Hepatocyte (in vitro differentiated cells): ENCODE results near the gene CARD11. TPM values are rescaled to one million over a fixed set of nuclear protein-coding genes. Genes with fewer than 3 reads are reported as not detected.

Source experiments
- DNase-seq: peaks from one replicate; pipeline ENCODE4 v3.0.0-alpha.2; 2016; ENCODE audit warnings: low spot score
- H2AFZ ChIP-seq: fragments of 200-600 bp; sonication (generic); 2 replicates; pipeline ENCODE4 v1.6.0; 2016; ENCODE audit warnings: antibody characterized with exemption, mild to moderate bottlenecking
- H3K27ac ChIP-seq: fragments of 200-600 bp; sonication (generic); 2 replicates; pipeline ENCODE4 v1.5.1; 2016; ENCODE audit warnings: mild to moderate bottlenecking
- H3K27me3 ChIP-seq: fragments of 200-600 bp; sonication (generic); 2 replicates; pipeline ENCODE4 v1.6.1; 2016
- H3K36me3 ChIP-seq: fragments of 200-600 bp; sonication (generic); replicated peaks from 2 replicates; pipeline ENCODE4 v1.5.1; 2016; ENCODE audit warnings: low read depth; ENCODE audit not compliant: insufficient read depth
- H3K4me1 ChIP-seq: fragments of 200-600 bp; sonication (generic); 2 replicates; pipeline ENCODE4 v1.5.1; 2016; ENCODE audit warnings: mild to moderate bottlenecking, moderate library complexity; ENCODE audit not compliant: insufficient read depth
- H3K4me2 ChIP-seq: fragments of 200-600 bp; sonication (generic); 2 replicates; pipeline ENCODE4 v1.6.0; 2016
- H3K4me3 ChIP-seq: fragments of 200-600 bp; sonication (generic); 2 replicates; pipeline ENCODE4 v1.5.1; 2016; ENCODE audit warnings: mild to moderate bottlenecking
- H3K79me2 ChIP-seq: fragments of 200-600 bp; sonication (generic); 2 replicates; pipeline ENCODE4 v1.6.0; 2017; ENCODE audit warnings: mild to moderate bottlenecking
- H3K9me2 ChIP-seq: fragments of 200-600 bp; sonication (generic); replicated peaks from 2 replicates; pipeline ENCODE4 v1.6.0; 2017; ENCODE audit warnings: mild to moderate bottlenecking; ENCODE audit not compliant: insufficient read depth
- H3K9me3 ChIP-seq: fragments of 200-600 bp; sonication (generic); 2 replicates; pipeline ENCODE4 v1.5.1; 2016; ENCODE audit warnings: low read depth, mild to moderate bottlenecking
- H4K20me1 ChIP-seq: fragments of 200-600 bp; sonication (generic); 2 replicates; pipeline ENCODE4 v1.6.0; 2016; ENCODE audit warnings: mild to moderate bottlenecking; ENCODE audit not compliant: insufficient read depth, poor library complexity, severe bottlenecking
- CTCF ChIP-seq: fragments of 200-600 bp; sonication (generic); IDR thresholded peaks from 2 replicates; pipeline ENCODE4 v1.5.1; 2016; ENCODE audit warnings: antibody characterized with exemption, mild to moderate bottlenecking; ENCODE audit not compliant: poor library complexity
- EZH2 ChIP-seq: fragments of 200-600 bp; sonication (generic); IDR thresholded peaks from 2 replicates; pipeline ENCODE4 v1.6.1; 2016; ENCODE audit warnings: antibody characterized with exemption, mild to moderate bottlenecking, borderline replicate concordance
- EZH2phosphoT487 ChIP-seq: fragments of 200-600 bp; sonication (generic); IDR thresholded peaks from one replicate; pipeline ENCODE4 v1.6.1; 2018; ENCODE audit warnings: antibody characterized with exemption, mild to moderate bottlenecking, low read depth, moderate library complexity; ENCODE audit not compliant: unreplicated experiment, severe bottlenecking
- WGBS: methylation state at CpG from one replicate; pipeline ENCODE4 v1.1.6; 2016; ENCODE audit warnings: low lambda C conversion rate; ENCODE audit errors: missing lambda C conversion rate; 5-methylcytosine and 5-hydroxymethylcytosine counted together
- polyA plus RNA-seq: library from polyadenylated mRNA; unstranded; fragments of >200 nt; fragmentation: Nextera tagmentation; extraction: Ambion mirVana; gene quantifications from 2 replicates; pipeline ENCODE4 v1.2.1, GENCODE V29; 2016
- total RNA-seq: library from RNA; depleted of rRNA; stranded (reverse); fragments of >200 nt; gene quantifications from 2 replicates; pipeline ENCODE4 v1.2.3, GENCODE V29; 2014

The CARD11 gene
- total and polyA plus RNA-seq, 2 experiments from 2014 or later: 9.6 to 10.9 TPM

- Histone ChIP-seq H3K36me3 (no peaks in the 10 kb centered on the region), H3K79me2 (no peaks in the 10 kb centered on the region), H3K27me3 (no peaks in the 10 kb centered on the region), H3K4me3 (no peak overlapping the region), H3K9me3 (no peaks in the 10 kb centered on the region), H3K9me2 (no peaks in the 10 kb centered on the region), H3K4me2 (no peak overlapping the region), H3K4me1 (no peaks in the 10 kb centered on the region), H2AFZ (no peak overlapping the region), H4K20me1 (no peaks in the 10 kb centered on the region), H3K27ac (no peak overlapping the region)
- DNase-seq: no peak
- 94% methylated on average over 25 of the region's 26 CpGs for WGBS
- no peak for TF ChIP-seq EZH2phosphoT487
- no peak for TF ChIP-seq CTCF
- TF ChIP-seq EZH2: no peak
Observed at GRCh38 chr7:2913760-2914387, 129.8 kb downstream of the CARD11 start.

- Histone ChIP-seq H3K27ac (no peak overlapping the region), H3K27me3 (no peaks in the 10 kb centered on the region), H3K36me3 (no peaks in the 10 kb centered on the region), H3K9me3 (no peaks in the 10 kb centered on the region), H3K9me2 (no peaks in the 10 kb centered on the region), H3K4me2 (no peak overlapping the region), H3K4me3 (no peak overlapping the region), H3K4me1 (no peaks in the 10 kb centered on the region), H3K79me2 (no peaks in the 10 kb centered on the region), H2AFZ (no peak overlapping the region), H4K20me1 (no peaks in the 10 kb centered on the region)
- TF ChIP-seq EZH2phosphoT487: no peak
- TF ChIP-seq EZH2: no peak
- no peak for TF ChIP-seq CTCF
- 90% methylated on average over 7 of the region's 16 CpGs for WGBS
- no peak for DNase-seq
Observed at GRCh38 chr7:2912684-2913439, 130.8 kb downstream of the CARD11 start.

- DNase-seq: no peak
- H3K36me3 ChIP-seq: no peaks in the 10 kb centered on the region
- H4K20me1 ChIP-seq: no peaks in the 10 kb centered on the region
- 88% methylated on average over 13 of the region's 13 CpGs for WGBS
- H3K79me2 ChIP-seq: no peaks in the 10 kb centered on the region
- H3K27me3 ChIP-seq: no peaks in the 10 kb centered on the region
- H2AFZ ChIP-seq: no peak overlapping the region
- H3K4me3 ChIP-seq: no peak overlapping the region
- H3K4me1 ChIP-seq: no peaks in the 10 kb centered on the region
- H3K9me2 ChIP-seq: no peaks in the 10 kb centered on the region
- H3K4me2 ChIP-seq: no peak overlapping the region
- H3K27ac ChIP-seq: no peak overlapping the region
- TF ChIP-seq EZH2phosphoT487: no peak
- no peak for TF ChIP-seq EZH2
- no peak for TF ChIP-seq CTCF
- no peaks in the 10 kb centered on the region for H3K9me3 ChIP-seq
Observed at GRCh38 chr7:2911466-2911865, 132.2 kb downstream of the CARD11 start.
